ENCODE data around the gene EPHA4.

DNA sequence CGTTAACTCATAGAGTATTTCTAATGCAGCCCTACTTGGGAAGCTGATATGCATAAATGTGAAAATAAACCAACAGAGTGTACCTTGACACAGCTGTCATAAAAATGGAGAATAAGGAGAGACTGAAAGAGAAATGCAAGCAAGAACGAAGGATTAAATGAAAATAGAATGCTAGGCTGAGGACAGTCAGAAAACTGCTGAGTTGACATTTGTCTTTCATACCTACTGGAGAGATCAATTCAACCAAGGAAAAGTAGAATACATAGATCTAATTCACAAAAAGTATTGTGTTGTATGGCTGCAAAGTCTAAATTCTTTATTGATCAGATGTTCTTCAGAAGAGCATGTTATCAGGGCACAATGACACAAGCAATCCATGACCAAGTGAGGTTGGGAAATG is 112.0 kb downstream of the EPHA4 start:
- TF ChIP-seq CTCF (IDR thresholded peaks at IDR 0.05): no peak
- no peak for TF ChIP-seq POLR2A (IDR thresholded peaks at IDR 0.05)

Data from thyroid gland (tissue), 4 donors.